Gastroesophageal sphincter (tissue), 3 donors: ENCODE results near the gene YY1.

Source experiments
- CTCF ChIP-seq, 4 experiments: fragments of 200-600 bp in 2 of 4; fragments of 450-650 bp in 2 of 4; sonication (generic) in 1 of 4; IDR thresholded peaks; one replicate each; pipeline ENCODE4 v1.5.1; 2017 to 2019; ENCODE audit warnings: antibody characterized with exemption in 4 of 4, mild to moderate bottlenecking in 2 of 4, moderate library complexity in 2 of 4
- EP300 ChIP-seq: sonication (generic); formaldehyde crosslinking; IDR thresholded peaks from one replicate; pipeline ENCODE4 v1.6.1; 2017; ENCODE audit warnings: antibody characterized with exemption, mild to moderate bottlenecking
- POLR2AphosphoS5 ChIP-seq: sonication (generic); formaldehyde crosslinking; IDR thresholded peaks from one replicate; pipeline ENCODE4 v1.6.1; 2017; ENCODE audit warnings: antibody characterized with exemption

- TF ChIP-seq CTCF (IDR thresholded peaks at IDR 0.05) (no peak), POLR2AphosphoS5 (no peak), EP300 (no peak)
Measured at GRCh38 chr14:100199240-100199860, 39.6 kb upstream of the YY1 start.
